Activated naive CD8-positive, alpha-beta T cell treated with anti-CD3 and anti-CD28 coated beads for 36 hours (primary cell): ENCODE measurements around the gene PAFAH1B1. TPM values are rescaled to one million over a fixed set of nuclear protein-coding genes. Genes with fewer than 3 reads are reported as not detected.
A peak's percentile ranks its signal among the peaks of the same experiment; 100 is the strongest.
"Not testable (repeated sequence)": the region's sequence is repeated elsewhere in the genome, so short reads cannot be mapped to it uniquely, and the experiment has no call there.

Experiments
- DNase-seq: peaks from one replicate; pipeline ENCODE4 v3.0.0; 2021
- H3K27ac Mint-ChIP-seq: one replicate; pipeline ENCODE4 v1.8.0; 2022; ENCODE audit warnings: mild to moderate bottlenecking, moderate library complexity, mixed read lengths
- H3K27me3 Mint-ChIP-seq: one replicate; pipeline ENCODE4 v1.8.0; 2022; ENCODE audit warnings: mild to moderate bottlenecking, mixed read lengths
- H3K36me3 Mint-ChIP-seq: one replicate; pipeline ENCODE4 v1.8.0; 2021; ENCODE audit warnings: mild to moderate bottlenecking, mixed read lengths
- H3K4me1 Mint-ChIP-seq: one replicate; pipeline ENCODE4 v1.8.0; 2021; ENCODE audit warnings: mixed read lengths
- H3K4me3 Mint-ChIP-seq: one replicate; pipeline ENCODE4 v1.8.0; 2022; ENCODE audit warnings: mild to moderate bottlenecking, moderate library complexity, mixed read lengths
- H3K9me3 Mint-ChIP-seq: one replicate; pipeline ENCODE4 v1.8.0; 2022; ENCODE audit warnings: mixed read lengths
- total RNA-seq, 2 experiments: library from RNA; stranded (reverse); gene quantifications; one replicate each; pipeline ENCODE4 v1.2.3, GENCODE V29; 2021

Gene PAFAH1B1
- total RNA-seq, 2 experiments from 2014 or later = 137 to 156 TPM

GRCh38 chr17:2637422-2637821 lies 44.0 kb downstream of the PAFAH1B1 start:
- Mint-ChIP-seq H3K27me3 (no peaks in the 10 kb centered on the region), H3K4me3 (no peak overlapping the region), H3K9me3 (no peaks in the 10 kb centered on the region), H3K27ac (no peak overlapping the region), H3K36me3 (peaks cover 23% of the 10 kb centered on the region), H3K4me1 (peaks cover 36% of the 10 kb centered on the region)
- no peak for DNase-seq

GRCh38 chr17:2644971-2645370 lies 51.5 kb downstream of the PAFAH1B1 start:
- Mint-ChIP-seq H3K4me3 (no peak overlapping the region), H3K27ac (no peak overlapping the region), H3K4me1 (peaks cover 2% of the 10 kb centered on the region), H3K27me3 (no peaks in the 10 kb centered on the region), H3K9me3 (no peaks in the 10 kb centered on the region), H3K36me3 (peaks cover 42% of the 10 kb centered on the region)
- no peak for DNase-seq

GRCh38 chr17:2647957-2648356 lies 54.5 kb downstream of the PAFAH1B1 start:
- no peak overlapping the region for H3K27ac Mint-ChIP-seq
- H3K4me3 Mint-ChIP-seq = no peak overlapping the region
- peaks cover 6% of the 10 kb centered on the region for H3K4me1 Mint-ChIP-seq
- H3K27me3 Mint-ChIP-seq = no peaks in the 10 kb centered on the region
- peaks cover 50% of the 10 kb centered on the region for H3K36me3 Mint-ChIP-seq
- no peak for DNase-seq
- peaks cover 5% of the 10 kb centered on the region for H3K9me3 Mint-ChIP-seq

- no peaks in the 10 kb centered on the region for H3K27me3 Mint-ChIP-seq
- H3K4me1 Mint-ChIP-seq = peaks cover 7% of the 10 kb centered on the region
- H3K4me3 Mint-ChIP-seq = no peak overlapping the region
- no peak for DNase-seq
- peaks cover 5% of the 10 kb centered on the region for H3K9me3 Mint-ChIP-seq
- H3K36me3 Mint-ChIP-seq = peaks cover 51% of the 10 kb centered on the region
- H3K27ac Mint-ChIP-seq = no peak overlapping the region
These were observed 55.7 kb downstream of the PAFAH1B1 start for GRCh38 chr17:2649191-2649590.

- H3K36me3 Mint-ChIP-seq = peaks cover 46% of the 10 kb centered on the region
- H3K9me3 Mint-ChIP-seq, DNase-seq, H3K4me3 Mint-ChIP-seq, H3K27me3 Mint-ChIP-seq: not testable (repeated sequence)
- peak overlapping the region; percentile 54 for H3K27ac Mint-ChIP-seq
- peaks cover 25% of the 10 kb centered on the region for H3K4me1 Mint-ChIP-seq
These were observed 59.5 kb downstream of the PAFAH1B1 start for GRCh38 chr17:2652911-2653310.

- peaks cover 5% of the 10 kb centered on the region for H3K9me3 Mint-ChIP-seq
- H3K4me1 Mint-ChIP-seq = peaks cover 34% of the 10 kb centered on the region
- DNase-seq = no peak
- H3K36me3 Mint-ChIP-seq = peaks cover 42% of the 10 kb centered on the region
- H3K27ac Mint-ChIP-seq = peak overlapping the region; percentile 2
- H3K4me3 Mint-ChIP-seq = no peak overlapping the region
- no peaks in the 10 kb centered on the region for H3K27me3 Mint-ChIP-seq
These were observed 62.1 kb downstream of the PAFAH1B1 start for GRCh38 chr17:2655546-2655945.

- H3K27ac Mint-ChIP-seq = no peak overlapping the region
- no peak for DNase-seq
- H3K9me3 Mint-ChIP-seq = peaks cover 5% of the 10 kb centered on the region
- no peaks in the 10 kb centered on the region for H3K27me3 Mint-ChIP-seq
- peaks cover 38% of the 10 kb centered on the region for H3K4me1 Mint-ChIP-seq
- H3K4me3 Mint-ChIP-seq = no peak overlapping the region
- H3K36me3 Mint-ChIP-seq = peaks cover 40% of the 10 kb centered on the region
These were observed 62.8 kb downstream of the PAFAH1B1 start for GRCh38 chr17:2656283-2656682.

GRCh38 chr17:2659337-2659736 lies 65.9 kb downstream of the PAFAH1B1 start:
- not testable (repeated sequence) for H3K27ac Mint-ChIP-seq, H3K4me3 Mint-ChIP-seq, H3K27me3 Mint-ChIP-seq, H3K9me3 Mint-ChIP-seq, DNase-seq
- Mint-ChIP-seq H3K36me3 (peaks cover 18% of the 10 kb centered on the region), H3K4me1 (peaks cover 39% of the 10 kb centered on the region)

- not testable (repeated sequence) for H3K27ac Mint-ChIP-seq, DNase-seq, H3K27me3 Mint-ChIP-seq, H3K9me3 Mint-ChIP-seq, H3K4me3 Mint-ChIP-seq
- H3K4me1 Mint-ChIP-seq = peaks cover 33% of the 10 kb centered on the region
- H3K36me3 Mint-ChIP-seq = peaks cover 18% of the 10 kb centered on the region
These were observed 67.0 kb downstream of the PAFAH1B1 start for GRCh38 chr17:2660410-2660809.

- Mint-ChIP-seq H3K36me3 (peaks cover 34% of the 10 kb centered on the region), H3K27ac (no peak overlapping the region), H3K27me3 (no peaks in the 10 kb centered on the region)
These were observed 78.6 kb downstream of the PAFAH1B1 start for GRCh38 chr17:2672026-2672425.

GRCh38 chr17:2679247-2679646 lies 85.8 kb downstream of the PAFAH1B1 start:
- not testable (repeated sequence) for H3K4me3 Mint-ChIP-seq, H3K9me3 Mint-ChIP-seq, H3K27ac Mint-ChIP-seq, H3K4me1 Mint-ChIP-seq, DNase-seq, H3K27me3 Mint-ChIP-seq
- H3K36me3 Mint-ChIP-seq = peaks cover 25% of the 10 kb centered on the region

More at GRCh38 chr17:2672026-2672425, 78.6 kb downstream of the PAFAH1B1 start:
- no peak for DNase-seq
- Mint-ChIP-seq H3K4me1 (peaks cover 4% of the 10 kb centered on the region), H3K4me3 (no peak overlapping the region), H3K9me3 (peaks cover 1% of the 10 kb centered on the region)

GRCh38 chr17:2680961-2681360 lies 87.5 kb downstream of the PAFAH1B1 start:
- H3K27ac Mint-ChIP-seq = no peak overlapping the region
- no peak for DNase-seq
- peaks cover 15% of the 10 kb centered on the region for H3K36me3 Mint-ChIP-seq
- no peak overlapping the region for H3K4me3 Mint-ChIP-seq
- H3K4me1 Mint-ChIP-seq = no peaks in the 10 kb centered on the region
- H3K9me3 Mint-ChIP-seq = no peaks in the 10 kb centered on the region
- H3K27me3 Mint-ChIP-seq = no peaks in the 10 kb centered on the region

GRCh38 chr17:2681650-2682049 lies 88.2 kb downstream of the PAFAH1B1 start:
- H3K4me1 Mint-ChIP-seq = no peaks in the 10 kb centered on the region
- DNase-seq = no peak
- H3K36me3 Mint-ChIP-seq = peaks cover 13% of the 10 kb centered on the region
- H3K27me3 Mint-ChIP-seq = no peaks in the 10 kb centered on the region
- H3K4me3 Mint-ChIP-seq = no peak overlapping the region
- H3K9me3 Mint-ChIP-seq = no peaks in the 10 kb centered on the region
- H3K27ac Mint-ChIP-seq = no peak overlapping the region

GRCh38 chr17:2682176-2682938 lies 88.9 kb downstream of the PAFAH1B1 start:
- H3K27me3 Mint-ChIP-seq = no peaks in the 10 kb centered on the region
- H3K27ac Mint-ChIP-seq = no peak overlapping the region
- H3K36me3 Mint-ChIP-seq = peaks cover 13% of the 10 kb centered on the region
- DNase-seq = no peak
- H3K4me1 Mint-ChIP-seq = no peaks in the 10 kb centered on the region
- H3K9me3 Mint-ChIP-seq = no peaks in the 10 kb centered on the region
- no peak overlapping the region for H3K4me3 Mint-ChIP-seq

- H3K36me3 Mint-ChIP-seq = peaks cover 10% of the 10 kb centered on the region
- H3K4me3 Mint-ChIP-seq = no peak overlapping the region
- H3K4me1 Mint-ChIP-seq = peaks cover 5% of the 10 kb centered on the region
- DNase-seq = no peak
- H3K9me3 Mint-ChIP-seq = no peaks in the 10 kb centered on the region
- no peaks in the 10 kb centered on the region for H3K27me3 Mint-ChIP-seq
- no peak overlapping the region for H3K27ac Mint-ChIP-seq
These were observed 90.5 kb downstream of the PAFAH1B1 start for GRCh38 chr17:2683912-2684311.

- H3K4me3 Mint-ChIP-seq = no peak overlapping the region
- no peaks in the 10 kb centered on the region for H3K9me3 Mint-ChIP-seq
- peaks cover 5% of the 10 kb centered on the region for H3K4me1 Mint-ChIP-seq
- no peak for DNase-seq
- H3K36me3 Mint-ChIP-seq = peaks cover 6% of the 10 kb centered on the region
- H3K27ac Mint-ChIP-seq = no peak overlapping the region
- no peaks in the 10 kb centered on the region for H3K27me3 Mint-ChIP-seq
These were observed 91.1 kb downstream of the PAFAH1B1 start for GRCh38 chr17:2684549-2684948.
